Epithelial cell of proximal tubule (primary cell): ENCODE measurements around the gene ZNF664. TPM values are rescaled to one million over a fixed set of nuclear protein-coding genes. Genes with fewer than 3 reads are reported as not detected.

ENCODE experiments used
- DNase-seq: peaks from one replicate; pipeline ENCODE4 v3.0.0-alpha.2; 2011; ENCODE audit warnings: low read depth
- H3K4me3 ChIP-seq: 2 replicates; pipeline ENCODE4 v1.5.1; 2011; ENCODE audit warnings: low read depth, mild to moderate bottlenecking, low read length
- CTCF ChIP-seq: conservative IDR thresholded peaks from 2 replicates; pipeline ENCODE4 v1.5.1; 2012; ENCODE audit warnings: low read depth, mild to moderate bottlenecking, low read length
- total RNA-seq: library from RNA; depleted of rRNA; stranded (reverse); fragments of >200 nt; gene quantifications from 2 replicates; pipeline ENCODE4 v1.2.3, GENCODE V29; 2015

ZNF664 gene
- total RNA-seq, 1 donor from 2014 or later, result 41.7 TPM

GRCh38 chr12:123998344-123998990 is 25.5 kb downstream of the ZNF664 start:
- no peak overlapping the region for H3K4me3 ChIP-seq
- TF ChIP-seq CTCF, result no peak
- no peak for DNase-seq

- no peak for TF ChIP-seq CTCF
- no peak for DNase-seq
- H3K4me3 ChIP-seq, result no peak overlapping the region
These were observed 26.0 kb downstream of the ZNF664 start for GRCh38 chr12:123998991-123999359.

- no peak for DNase-seq
- no peak for TF ChIP-seq CTCF
- H3K4me3 ChIP-seq, result no peak overlapping the region
These were observed 27.1 kb downstream of the ZNF664 start for GRCh38 chr12:124000111-124000510.

- no peak for DNase-seq
- H3K4me3 ChIP-seq, result no peak overlapping the region
- no peak for TF ChIP-seq CTCF
These were observed 28.3 kb downstream of the ZNF664 start for GRCh38 chr12:124001343-124001742.

GRCh38 chr12:124002021-124002644 is 29.1 kb downstream of the ZNF664 start:
- TF ChIP-seq CTCF, result no peak
- DNase-seq, result no peak
- no peak overlapping the region for H3K4me3 ChIP-seq

GRCh38 chr12:124002654-124003053 is 29.6 kb downstream of the ZNF664 start:
- no peak overlapping the region for H3K4me3 ChIP-seq
- no peak for TF ChIP-seq CTCF
- no peak for DNase-seq
